Upper lobe of left lung (tissue), 6 donors: ENCODE data around the gene RNF13. TPM values are rescaled to one million over a fixed set of nuclear protein-coding genes. Genes with fewer than 3 reads are reported as not detected.

Experiments
- ATAC-seq, 2 donors: fragments of 200-7000 bp; cut with Tn5 transposase; one replicate each; pipeline ENCODE4 v1.9.1; 2022; ENCODE audit warnings: mild to moderate bottlenecking in 2 of 2, moderate library complexity in 2 of 2; ENCODE audit not compliant: low FRiP score in 2 of 2
- DNase-seq, 2 donors: peaks; one replicate each; pipeline ENCODE4 v3.0.0-alpha.2; 2019 to 2020
- H3K27ac ChIP-seq, 4 donors: fragments of 200-600 bp; sonication (generic); one replicate each; pipeline ENCODE4 v1.5.1; 2016 to 2019
- H3K27me3 ChIP-seq, 4 donors: fragments of 200-600 bp; sonication (generic); one replicate each; pipeline ENCODE4 v1.5.1; 2017 to 2019
- H3K36me3 ChIP-seq, 4 donors: fragments of 200-600 bp; sonication (generic); one replicate each; pipeline ENCODE4 v1.5.1; 2016 to 2019
- H3K4me1 ChIP-seq, 4 donors: fragments of 200-600 bp; sonication (generic); one replicate each; pipeline ENCODE4 v1.5.1; 2018 to 2019
- H3K4me3 ChIP-seq, 4 donors: fragments of 200-600 bp; sonication (generic); one replicate each; pipeline ENCODE4 v1.5.1; 2017 to 2019; ENCODE audit warnings: mild to moderate bottlenecking in 2 of 4, moderate library complexity in 1 of 4
- H3K9me3 ChIP-seq, 4 donors: fragments of 200-600 bp; sonication (generic); one replicate each; pipeline ENCODE4 v1.5.1; 2018 to 2019
- EP300 ChIP-seq, 4 donors: sonication (generic); formaldehyde crosslinking; IDR thresholded peaks; one replicate each; pipeline ENCODE4 v1.5.1; 2017; ENCODE audit warnings: antibody characterized with exemption in 4 of 4, control low read depth in 2 of 4
- POLR2A ChIP-seq, 4 donors: fragments of 450-650 bp; IDR thresholded peaks; one replicate each; pipeline ENCODE4 v1.5.1; 2016 to 2017; ENCODE audit warnings: antibody characterized with exemption in 4 of 4, mild to moderate bottlenecking in 2 of 4
- POLR2AphosphoS5 ChIP-seq, 2 donors: sonication (generic); formaldehyde crosslinking; IDR thresholded peaks; one replicate each; pipeline ENCODE4 v1.5.1; 2017; ENCODE audit warnings: antibody characterized with exemption in 2 of 2
- WGBS, 2 donors: methylation state at CpG; one replicate each; pipeline ENCODE4 v1.1.5; 2017 to 2018; 5-methylcytosine and 5-hydroxymethylcytosine counted together
- total RNA-seq, 6 donors: library from RNA; depleted of rRNA in 4 of 6; stranded (reverse); fragments of >200 nt in 4 of 6; gene quantifications; one replicate each; pipeline versions ENCODE4 v1.1.0 to v1.2.1, GENCODE V29; 2016 to 2021
- TF ChIP-seq, protein P1 (sequence below), 6 experiments: fragments of 450-650 bp in 4 of 6; fragments of 200-600 bp in 2 of 6; sonication (generic) in 2 of 6; IDR thresholded peaks; one replicate each; pipeline ENCODE4 v1.5.1; 2016 to 2019; ENCODE audit warnings: antibody characterized with exemption in 6 of 6
- donor health status: DM: no; HTN: no; CAD: no; lungs with moderate emphysema.
- donor health status: DM: no; HTN: yes; CAD: no; lungs with severe emphysema.

RNF13 gene
- total RNA-seq, 6 donors from 2014 or later: 50.2 to 136 (median 101) TPM

DNA sequence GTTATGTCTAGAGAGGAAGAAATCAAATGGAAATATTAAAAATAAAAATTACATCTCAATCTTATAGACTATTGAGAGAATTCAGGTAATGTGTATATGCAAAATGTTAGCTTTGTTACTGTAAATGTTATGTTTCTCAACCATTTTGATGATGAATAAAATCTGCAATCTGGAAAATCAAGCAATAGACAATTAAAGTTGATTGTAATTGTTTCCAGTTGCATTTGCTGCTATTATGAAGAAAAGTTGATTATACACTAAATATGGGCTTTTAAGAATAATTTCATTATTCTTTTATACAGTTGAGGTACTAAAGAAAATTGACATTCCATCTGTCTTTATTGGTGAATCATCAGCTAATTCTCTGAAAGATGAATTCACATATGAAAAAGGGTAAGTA lies 88.8 kb downstream of the RNF13 start:
- Histone ChIP-seq H3K27ac (no peak overlapping the region), H3K36me3 (peaks cover 0 to 11% (median 0%) of the 10 kb centered on the region in 4 donors), H3K27me3 (no peaks in the 10 kb centered on the region), H3K4me3 (no peak overlapping the region), H3K9me3 (no peaks in the 10 kb centered on the region), H3K4me1 (no peaks in the 10 kb centered on the region)
- DNase-seq (no peak), ATAC-seq (no peak)
- TF ChIP-seq POLR2AphosphoS5 (IDR thresholded peaks at IDR 0.05): no peak
- no peak for TF ChIP-seq POLR2A (IDR thresholded peaks at IDR 0.05)
- TF ChIP-seq, protein P1, sequence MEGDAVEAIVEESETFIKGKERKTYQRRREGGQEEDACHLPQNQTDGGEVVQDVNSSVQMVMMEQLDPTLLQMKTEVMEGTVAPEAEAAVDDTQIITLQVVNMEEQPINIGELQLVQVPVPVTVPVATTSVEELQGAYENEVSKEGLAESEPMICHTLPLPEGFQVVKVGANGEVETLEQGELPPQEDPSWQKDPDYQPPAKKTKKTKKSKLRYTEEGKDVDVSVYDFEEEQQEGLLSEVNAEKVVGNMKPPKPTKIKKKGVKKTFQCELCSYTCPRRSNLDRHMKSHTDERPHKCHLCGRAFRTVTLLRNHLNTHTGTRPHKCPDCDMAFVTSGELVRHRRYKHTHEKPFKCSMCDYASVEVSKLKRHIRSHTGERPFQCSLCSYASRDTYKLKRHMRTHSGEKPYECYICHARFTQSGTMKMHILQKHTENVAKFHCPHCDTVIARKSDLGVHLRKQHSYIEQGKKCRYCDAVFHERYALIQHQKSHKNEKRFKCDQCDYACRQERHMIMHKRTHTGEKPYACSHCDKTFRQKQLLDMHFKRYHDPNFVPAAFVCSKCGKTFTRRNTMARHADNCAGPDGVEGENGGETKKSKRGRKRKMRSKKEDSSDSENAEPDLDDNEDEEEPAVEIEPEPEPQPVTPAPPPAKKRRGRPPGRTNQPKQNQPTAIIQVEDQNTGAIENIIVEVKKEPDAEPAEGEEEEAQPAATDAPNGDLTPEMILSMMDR (IDR thresholded peaks at IDR 0.05): no peak

DNA sequence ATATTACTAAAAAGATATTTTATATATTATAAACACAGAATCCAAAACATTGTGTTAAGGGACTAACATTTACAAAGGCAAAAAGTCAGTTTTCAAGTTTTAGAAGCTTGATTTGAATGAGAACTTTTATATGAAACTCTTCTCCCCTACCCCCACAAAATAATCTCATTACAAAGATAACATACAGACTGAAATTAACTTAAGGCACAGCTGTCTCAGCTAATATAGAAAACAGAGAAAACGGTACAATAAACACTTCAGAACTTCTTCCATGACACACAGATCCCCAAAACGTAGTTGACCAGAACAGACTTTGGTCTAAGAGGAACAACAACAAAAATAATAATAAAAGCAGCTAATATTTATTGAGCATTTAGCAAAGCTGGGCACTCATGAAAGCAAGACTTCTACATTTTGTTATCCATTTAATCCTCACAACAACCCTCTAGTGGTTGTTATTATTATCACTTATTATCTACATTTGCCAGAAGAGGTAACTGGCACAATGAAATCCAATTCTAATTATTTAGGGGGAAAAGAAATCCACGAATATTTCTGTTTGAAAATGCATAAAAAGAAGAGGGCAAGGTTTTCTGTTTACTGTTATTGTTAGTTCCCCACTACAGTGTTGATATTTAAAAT lies 89.6 kb downstream of the RNF13 start:
- peaks cover 0 to 5% (median 0%) of the 10 kb centered on the region in 4 donors for H3K36me3 ChIP-seq
- no peak overlapping the region for H3K27ac ChIP-seq
- TF ChIP-seq, protein P1 (IDR thresholded peaks at IDR 0.05): peak in 1 of 6 experiments; percentile 12
- no peak for TF ChIP-seq POLR2AphosphoS5 (IDR thresholded peaks at IDR 0.05)
- DNase-seq (no peak), ATAC-seq (no peak)
- H3K4me3 ChIP-seq: no peak overlapping the region
- 74 to 85% methylated on average over 3 of the region's 3 CpGs for WGBS, 2 donors
- no peaks in the 10 kb centered on the region for H3K9me3 ChIP-seq
- no peaks in the 10 kb centered on the region for H3K4me1 ChIP-seq
- H3K27me3 ChIP-seq: no peaks in the 10 kb centered on the region

DNA sequence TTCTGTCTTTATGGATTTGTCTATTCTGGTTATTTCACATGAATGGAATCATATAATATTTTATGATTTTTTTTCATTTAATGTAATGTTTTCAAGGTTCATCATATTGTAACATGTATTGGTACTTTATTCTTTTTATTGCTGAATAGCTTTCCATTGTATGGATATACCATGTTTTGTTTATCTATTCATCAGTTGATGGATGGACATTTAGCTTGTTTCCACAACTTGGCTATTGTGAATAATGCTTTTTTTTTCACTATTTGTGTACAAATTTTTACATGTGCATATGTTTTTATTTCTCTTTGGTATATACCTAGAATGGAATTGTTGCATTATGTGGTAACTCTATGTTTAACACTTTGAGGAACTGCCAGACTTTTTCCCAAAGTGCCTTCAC lies 93.0 kb downstream of the RNF13 start:
- Histone ChIP-seq H3K9me3 (no peaks in the 10 kb centered on the region), H3K4me3 (no peak overlapping the region), H3K4me1 (no peaks in the 10 kb centered on the region), H3K27ac (no peak overlapping the region), H3K27me3 (no peaks in the 10 kb centered on the region), H3K36me3 (no peaks in the 10 kb centered on the region)
- no peak for ATAC-seq
- TF ChIP-seq POLR2A (IDR thresholded peaks at IDR 0.05) (no peak), POLR2AphosphoS5 (IDR thresholded peaks at IDR 0.05) (no peak), EP300 (IDR thresholded peaks at IDR 0.05) (no peak)
- TF ChIP-seq, protein P1 (IDR thresholded peaks at IDR 0.05): no peak
- DNase-seq: no peak

DNA sequence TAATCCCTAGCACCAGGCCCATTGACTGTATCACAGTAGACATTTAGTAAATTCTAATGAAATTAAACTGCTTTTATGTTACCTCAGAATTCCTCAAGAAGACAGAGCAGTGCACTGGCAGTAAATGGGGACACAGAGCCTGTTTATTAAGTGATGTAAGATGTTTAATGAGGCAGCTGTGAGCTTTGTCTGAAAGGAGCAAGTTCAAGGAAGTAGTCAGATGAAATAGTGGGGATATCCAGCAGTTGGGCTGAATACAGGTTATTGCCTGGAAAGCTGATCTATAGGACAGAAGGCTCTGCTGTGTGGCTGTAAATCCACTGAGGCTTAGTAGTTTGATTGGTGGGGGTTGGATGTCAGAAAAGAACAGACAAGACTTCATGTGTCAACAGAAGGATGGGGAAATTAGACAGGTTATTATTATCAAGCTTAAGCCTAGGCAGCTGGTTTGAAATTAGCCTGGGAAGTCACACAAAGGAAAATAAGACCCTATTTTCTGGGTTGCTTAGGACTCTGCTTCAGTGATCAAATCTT lies 95.5 kb downstream of the RNF13 start:
- no peak for DNase-seq
- TF ChIP-seq POLR2A (IDR thresholded peaks at IDR 0.05) (no peak), EP300 (IDR thresholded peaks at IDR 0.05) (no peak), POLR2AphosphoS5 (IDR thresholded peaks at IDR 0.05) (no peak)
- TF ChIP-seq, protein P1 (IDR thresholded peaks at IDR 0.05): no peak
- no peaks in the 10 kb centered on the region for H3K9me3 ChIP-seq
- ATAC-seq: no peak
- no peaks in the 10 kb centered on the region for H3K27me3 ChIP-seq
- no peaks in the 10 kb centered on the region for H3K4me1 ChIP-seq
- H3K36me3 ChIP-seq: peaks cover 0 to 11% (median 0%) of the 10 kb centered on the region in 4 donors
- H3K4me3 ChIP-seq: no peak overlapping the region
- no peak overlapping the region for H3K27ac ChIP-seq

DNA sequence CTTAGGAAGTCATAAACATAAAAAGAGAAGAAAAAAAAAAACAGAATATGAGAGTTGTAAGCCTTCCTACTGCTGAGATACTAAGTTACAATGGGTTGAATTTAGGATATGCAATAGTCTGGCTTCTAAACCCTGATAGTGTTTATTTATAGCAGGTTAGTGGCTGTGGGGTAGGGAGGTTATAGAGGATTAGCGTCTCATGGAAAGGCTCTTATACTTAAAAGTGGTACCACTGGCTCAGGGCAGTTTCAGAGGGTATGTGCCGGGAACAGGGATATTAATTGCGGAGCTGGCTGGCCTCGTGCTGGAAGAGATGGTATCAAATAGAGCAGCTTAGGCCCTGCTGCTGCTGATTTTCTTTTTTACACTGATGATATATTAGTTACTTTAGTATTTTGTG lies 96.9 kb downstream of the RNF13 start:
- DNase-seq: no peak
- TF ChIP-seq POLR2AphosphoS5 (IDR thresholded peaks at IDR 0.05) (no peak), POLR2A (IDR thresholded peaks at IDR 0.05) (no peak), EP300 (IDR thresholded peaks at IDR 0.05) (no peak)
- TF ChIP-seq, protein P1 (IDR thresholded peaks at IDR 0.05): no peak

More for the DNA sequence above, 96.9 kb downstream of the RNF13 start:
- no peaks in the 10 kb centered on the region for H3K4me1 ChIP-seq
- 92 to 95% methylated on average over 4 of the region's 4 CpGs for WGBS, 2 donors
- no peak overlapping the region for H3K27ac ChIP-seq
- peaks cover 0 to 18% (median 0%) of the 10 kb centered on the region in 4 donors for H3K36me3 ChIP-seq
- ATAC-seq: no peak
- H3K4me3 ChIP-seq: no peak overlapping the region
- no peaks in the 10 kb centered on the region for H3K9me3 ChIP-seq
- H3K27me3 ChIP-seq: no peaks in the 10 kb centered on the region
